Smooth muscle cell of bladder (primary cell): Measurements from ENCODE around the gene OAT. TPM values are rescaled to one million over a fixed set of nuclear protein-coding genes. Genes with fewer than 3 reads are reported as not detected.

Source experiments
- total RNA-seq: library from RNA; depleted of rRNA; stranded (reverse); fragments of >200 nt; gene quantifications from 2 replicates; pipeline ENCODE4 v1.2.3, GENCODE V29; 2014

Gene OAT
- total RNA-seq = 201 and 211 TPM in 2 replicates

GRCh38 chr10:124418726-124419501 is at the start of gene OAT:
Gene OAT (minus strand): TSS chr10:124418923. CDS start chr10:124412171, 6,752 bp downstream.

DNA sequence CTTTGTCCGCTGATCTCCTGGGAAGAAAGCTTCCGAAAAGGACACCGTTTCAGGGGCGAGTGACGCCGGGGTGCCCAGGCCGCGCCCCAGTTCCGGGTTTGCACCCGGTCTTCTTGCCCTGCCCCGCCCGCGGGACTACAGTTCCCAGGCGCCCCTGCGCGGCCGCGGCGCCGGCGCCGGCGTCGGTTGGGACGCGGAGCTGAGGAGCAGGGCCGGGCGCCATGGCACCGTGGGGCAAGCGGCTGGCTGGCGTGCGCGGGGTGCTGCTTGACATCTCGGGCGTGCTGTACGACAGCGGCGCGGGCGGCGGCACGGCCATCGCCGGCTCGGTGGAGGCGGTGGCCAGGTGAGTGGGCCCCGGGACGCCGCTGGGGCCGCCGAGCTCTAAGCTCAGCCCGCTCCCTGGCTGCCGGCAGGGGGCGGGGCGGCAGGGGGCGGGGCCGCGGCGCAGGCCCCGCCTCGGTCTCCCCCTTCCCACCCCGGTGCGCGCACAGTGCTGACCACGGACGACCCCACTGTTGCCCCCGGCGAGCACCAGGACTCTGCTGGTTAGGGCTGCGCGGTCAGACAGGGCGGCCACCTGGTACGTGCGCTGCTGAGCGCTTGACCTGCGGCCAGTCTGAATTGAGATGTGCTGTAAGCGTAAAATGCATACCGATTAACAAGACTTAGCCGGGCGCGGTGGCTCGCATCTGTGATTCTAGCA is 43.1 kb upstream of the OAT start, which contains the start of gene LHPP:
TSS of gene LHPP (plus strand) at position 182 of the 706 bp plus-strand sequence. CDS start at position 222, 40 bp downstream.

GRCh38 chr10:124450012-124450782 is 31.5 kb upstream of the OAT start, which contains the start of gene NKX1-2:
Gene NKX1-2 (minus strand): TSS chr10:124450035. CDS start chr10:124449943, 92 bp downstream.

Other genes starting within 250 kb of the OAT start
- not detected in 2 replicates for gene NKX1-2, start 31.1 kb upstream of the OAT start, total RNA-seq
- gene LHPP, start 42.9 kb upstream of the OAT start, total RNA-seq = 9.2 and 11.0 TPM in 2 replicates